GM18499 (cell line): ENCODE results near the gene EYS.
"Not testable (repeated sequence)": the region's sequence is repeated elsewhere in the genome, so short reads cannot be mapped to it uniquely, and the experiment has no call there.

Experiments
- ATAC-seq: cut with Tn5 transposase; IDR thresholded peaks from one replicate; pipeline ENCODE4 v1.9.1; 2021; ENCODE audit warnings: moderate number of reproducible peaks; ENCODE audit not compliant: insufficient read depth, unreplicated experiment

The EYS gene

DNA sequence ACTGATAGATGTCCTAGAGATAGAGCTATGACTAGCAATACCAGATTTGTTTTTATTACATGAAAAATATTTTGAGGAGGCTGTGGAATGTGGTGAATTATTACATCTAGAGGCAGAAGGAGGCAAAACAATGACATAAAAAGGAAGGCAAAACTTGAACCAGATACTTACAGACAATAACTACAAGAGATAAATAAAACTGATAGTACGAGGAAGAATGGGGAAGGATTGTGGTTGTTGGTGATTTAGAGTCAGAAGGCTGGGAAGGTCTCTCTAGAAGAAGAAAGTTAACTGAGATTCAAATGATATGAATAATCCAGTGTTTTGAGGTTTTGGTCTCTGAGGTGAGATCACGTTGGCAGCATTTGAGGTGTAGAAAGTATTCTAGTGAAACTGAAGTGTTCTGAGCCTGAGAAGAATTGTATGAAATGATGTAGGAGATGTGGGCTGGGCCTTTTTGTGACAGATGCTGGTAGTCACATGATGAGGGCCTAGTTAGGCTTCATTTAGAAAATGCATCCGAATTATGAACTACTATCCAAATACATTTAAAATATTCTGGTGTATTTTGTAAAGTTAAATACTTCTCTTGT, 589.1 kb downstream of the EYS start:
- no peak for ATAC-seq

DNA sequence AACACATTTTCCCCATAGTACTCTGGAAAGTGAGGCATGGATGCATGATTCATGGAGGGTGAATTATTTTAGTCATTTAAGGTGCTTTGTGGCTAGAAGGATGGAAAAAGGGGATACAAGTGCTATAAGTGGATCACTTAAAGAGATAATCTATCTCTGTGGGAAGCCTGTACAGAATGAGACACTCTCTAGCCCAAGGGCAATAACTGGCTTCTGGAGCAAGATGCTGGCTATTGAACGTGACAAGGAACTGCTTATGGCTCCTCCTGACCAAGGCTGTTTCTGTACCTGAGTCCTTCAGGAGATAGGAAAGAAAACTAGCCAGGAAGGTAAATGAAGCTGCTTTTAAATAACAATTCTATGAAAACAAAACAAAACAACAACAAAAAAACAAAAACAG, 590.7 kb downstream of the EYS start:
- ATAC-seq, result no peak

- ATAC-seq, result no peak
Observed at GRCh38 chr6:65113581-65113980, 593.4 kb downstream of the EYS start.

DNA sequence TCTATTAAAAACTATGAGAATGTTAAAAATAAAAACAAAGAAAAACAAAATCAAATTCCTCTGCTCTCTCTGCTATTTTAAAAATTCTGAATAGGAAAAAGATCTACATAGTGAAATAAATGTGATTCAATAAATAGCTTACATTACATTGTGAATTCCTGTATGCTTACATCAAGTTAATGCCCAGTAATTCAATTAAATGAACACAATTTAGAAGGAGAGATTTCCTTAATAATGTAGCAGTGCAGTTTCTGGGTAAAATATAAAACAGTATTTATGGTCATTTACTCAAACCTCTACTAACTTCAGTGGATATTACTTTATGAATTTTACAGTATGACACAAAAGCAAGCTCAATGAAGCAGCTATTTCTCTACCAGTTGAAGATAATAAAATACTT, 594.6 kb downstream of the EYS start:
- ATAC-seq, result no peak

DNA sequence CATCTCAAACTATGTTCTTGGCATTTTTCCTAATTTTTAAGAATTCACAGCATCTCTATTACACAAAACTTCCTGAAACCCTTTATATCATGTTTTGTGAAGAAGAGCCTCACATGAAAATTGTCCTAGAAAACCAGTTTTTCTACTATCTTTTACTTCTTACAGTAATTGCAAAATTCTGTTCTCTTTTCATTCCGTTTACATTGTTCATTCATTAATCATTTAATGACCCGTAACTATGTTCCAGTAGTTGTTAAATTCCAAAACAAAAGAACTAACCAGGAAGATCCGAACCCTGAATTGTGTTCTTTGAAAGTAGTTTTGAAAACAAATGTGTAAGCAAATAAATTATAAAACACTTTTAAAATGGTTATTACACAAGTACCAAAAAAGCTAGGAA, 597.0 kb downstream of the EYS start:
- no peak for ATAC-seq

DNA sequence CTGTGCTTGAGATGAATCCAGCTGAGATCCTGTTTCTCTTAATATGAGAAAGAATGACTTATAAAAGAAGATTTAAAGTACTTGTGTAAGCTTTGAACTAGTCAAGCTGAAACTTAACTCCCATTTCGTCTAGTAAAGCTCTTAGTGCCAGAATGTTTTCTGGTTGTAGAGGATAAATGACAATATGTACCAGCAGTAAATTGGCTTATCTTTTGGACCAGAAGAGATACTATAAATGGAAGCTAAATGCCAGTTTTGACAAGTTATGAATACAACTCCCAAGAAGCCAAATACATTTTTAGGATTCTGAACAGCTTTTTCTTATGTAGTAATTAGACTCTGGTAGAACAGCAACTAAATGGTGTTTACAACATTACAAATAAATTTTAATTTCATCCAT, 608.7 kb downstream of the EYS start:
- ATAC-seq, result no peak

GRCh38 chr6:65091561-65091960, 615.5 kb downstream of the EYS start:
- ATAC-seq, result no peak

DNA sequence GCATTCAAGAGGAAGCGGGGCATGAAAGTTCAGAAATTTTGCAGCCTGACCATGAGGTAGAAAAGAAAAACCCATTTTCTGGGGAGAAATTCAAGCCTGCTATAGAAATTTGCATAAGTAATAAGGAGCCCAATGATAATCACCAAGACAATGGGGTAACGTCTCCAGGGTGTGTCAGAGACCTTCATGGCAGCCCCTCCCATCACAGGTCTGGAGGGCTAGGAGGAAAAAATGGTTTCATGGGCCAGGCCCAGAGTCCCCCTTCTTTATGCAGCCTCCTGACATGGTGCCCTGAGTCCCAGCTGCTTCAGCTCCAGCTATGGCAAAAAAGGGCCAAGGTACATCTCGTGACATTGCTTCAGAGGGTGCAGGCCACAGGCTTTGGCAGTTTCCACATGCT, 618.5 kb downstream of the EYS start:
- no peak for ATAC-seq

DNA sequence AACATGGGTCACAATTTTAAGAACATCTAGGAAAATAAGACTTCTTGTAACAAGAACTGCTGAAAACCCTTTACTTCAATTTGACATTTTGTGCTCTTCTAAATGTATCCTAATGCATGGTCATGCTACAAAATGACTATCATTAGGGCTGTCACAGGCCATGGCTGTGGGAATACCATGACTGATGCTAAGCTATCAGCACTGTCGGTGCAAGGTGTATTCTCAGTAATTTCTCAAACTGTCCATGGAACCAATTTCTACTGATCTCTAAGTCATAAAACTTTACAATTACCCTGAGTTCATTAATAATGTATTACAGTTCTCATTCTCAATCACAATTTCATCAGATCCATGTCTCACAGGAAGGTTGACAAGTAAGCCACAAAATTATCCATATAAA, 625.3 kb downstream of the EYS start:
- no peak for ATAC-seq

GRCh38 chr6:65075705-65076230, 631.3 kb downstream of the EYS start:
- ATAC-seq, result no peak

GRCh38 chr6:65072500-65072899, 634.5 kb downstream of the EYS start:
- no peak for ATAC-seq

GRCh38 chr6:65071480-65071879, 635.5 kb downstream of the EYS start:
- no peak for ATAC-seq

DNA sequence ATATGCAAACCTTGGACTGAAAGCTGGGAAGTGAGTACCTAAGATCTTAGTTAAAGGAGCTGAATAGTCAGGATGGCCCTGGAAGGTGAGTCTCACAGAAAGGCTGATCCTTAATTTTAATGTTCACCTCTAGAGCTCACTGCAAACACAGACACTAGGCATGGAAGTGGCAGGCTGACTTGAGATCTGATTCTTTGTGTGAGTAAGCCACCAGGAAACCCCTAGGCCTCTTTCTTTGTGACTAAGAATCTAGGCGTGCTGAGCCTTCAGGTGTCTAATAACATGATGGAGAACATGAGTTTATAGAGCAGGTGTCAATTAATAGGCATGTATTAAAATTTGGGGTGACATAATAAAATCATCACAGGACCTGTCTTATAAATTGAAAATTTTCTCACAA, 642.2 kb downstream of the EYS start:
- ATAC-seq, result no peak

GRCh38 chr6:65059568-65059967, 647.5 kb downstream of the EYS start:
- no peak for ATAC-seq

DNA sequence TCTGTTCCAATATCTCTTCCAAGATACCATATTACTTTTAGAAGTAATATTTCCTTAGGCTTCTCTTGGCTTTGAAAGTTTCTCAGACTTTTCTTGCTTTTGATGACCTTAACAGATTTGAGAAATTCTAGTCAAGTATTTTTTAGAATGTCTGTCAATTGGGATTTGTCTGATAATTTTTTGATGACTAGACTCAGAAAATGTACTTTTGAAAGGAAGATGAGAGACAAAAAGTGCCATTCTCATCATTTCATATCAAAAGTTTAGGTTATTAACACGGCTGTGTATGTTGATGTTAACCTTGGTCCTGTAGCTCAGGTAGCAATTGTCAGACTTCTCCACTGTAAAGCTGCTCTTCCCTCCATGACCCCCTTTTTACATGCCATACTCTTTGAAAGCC, 651.5 kb downstream of the EYS start:
- no peak for ATAC-seq

DNA sequence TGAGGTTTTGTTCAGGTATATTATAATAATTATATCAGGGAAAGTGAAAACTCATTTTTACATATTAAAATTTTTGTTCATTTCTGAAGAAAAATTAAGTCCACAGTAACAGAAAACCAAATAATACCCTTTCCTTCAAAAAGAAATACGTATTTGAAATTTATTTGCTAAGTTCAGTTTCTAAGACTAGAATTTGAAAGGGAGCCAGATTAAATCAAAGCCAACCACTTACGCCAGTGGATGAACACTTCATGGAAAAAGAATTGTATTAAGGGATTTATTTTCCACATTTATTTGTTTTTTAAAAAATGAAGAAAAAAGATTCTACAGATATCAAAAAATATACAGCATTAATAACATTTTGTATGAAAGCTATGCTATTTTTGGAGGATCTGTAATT, 654.4 kb downstream of the EYS start:
- no peak for ATAC-seq

GRCh38 chr6:65045801-65046200, 661.2 kb downstream of the EYS start:
- ATAC-seq, result no peak

DNA sequence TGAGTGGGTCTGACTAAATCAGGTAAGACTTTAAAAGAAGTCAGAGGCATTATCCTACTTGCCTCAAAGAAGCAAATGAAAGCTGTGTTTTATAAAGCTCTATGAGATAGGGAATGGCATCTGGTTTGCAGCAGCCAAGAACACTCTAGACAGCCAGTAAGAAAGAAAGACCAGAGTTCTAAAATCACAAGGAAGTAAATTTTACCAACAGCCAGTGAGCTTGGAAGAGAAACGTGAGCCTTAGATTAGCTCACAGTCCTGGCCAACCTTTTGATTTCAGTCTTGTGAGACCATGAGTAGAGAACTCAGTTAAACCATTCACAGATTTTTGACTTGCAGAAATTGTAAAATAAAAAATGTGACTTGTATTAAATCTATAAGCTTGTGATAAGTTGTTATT, 693.0 kb downstream of the EYS start:
- no peak for ATAC-seq

DNA sequence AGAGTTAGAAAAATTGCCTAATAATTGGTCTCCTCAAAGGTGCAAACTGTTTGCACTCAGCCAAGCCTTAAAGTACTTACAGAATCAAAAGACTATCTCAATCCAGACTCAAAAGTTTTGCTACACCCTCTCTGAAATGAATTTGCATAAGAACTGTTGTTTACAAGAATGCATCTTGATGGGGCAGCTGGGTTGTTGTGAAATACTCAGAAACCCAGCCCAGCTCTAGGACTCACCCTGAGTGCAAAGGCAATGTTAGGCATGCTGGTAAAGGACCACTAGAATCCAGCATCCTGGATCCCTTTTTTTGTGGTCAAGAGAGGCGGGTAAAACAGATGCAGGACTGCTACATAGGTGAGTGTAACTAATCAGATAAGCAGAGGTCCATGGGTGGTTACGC, 700.2 kb downstream of the EYS start:
- no peak for ATAC-seq

DNA sequence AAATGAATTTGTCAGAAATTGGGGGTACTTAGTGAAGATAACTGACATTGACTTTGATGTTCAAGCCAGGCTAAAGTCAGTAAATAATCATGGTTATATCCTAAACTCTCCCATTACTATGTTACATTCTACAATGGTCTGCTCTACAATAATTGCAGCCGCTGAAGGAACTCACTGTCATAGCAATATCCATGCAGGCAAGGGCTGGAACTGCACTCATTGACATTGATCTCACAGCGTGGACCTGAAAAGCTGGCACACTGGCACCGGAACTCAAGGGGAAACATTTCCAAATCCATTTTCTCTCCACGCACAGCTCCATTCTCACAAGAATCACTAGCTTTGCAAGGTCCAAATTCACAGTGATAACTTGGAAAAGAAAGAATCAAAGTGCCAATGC, 702.7 kb downstream of the EYS start:
- ATAC-seq, result no peak

GRCh38 chr6:65002882-65003281, 704.1 kb downstream of the EYS start:
- ATAC-seq, result not testable (repeated sequence)

DNA sequence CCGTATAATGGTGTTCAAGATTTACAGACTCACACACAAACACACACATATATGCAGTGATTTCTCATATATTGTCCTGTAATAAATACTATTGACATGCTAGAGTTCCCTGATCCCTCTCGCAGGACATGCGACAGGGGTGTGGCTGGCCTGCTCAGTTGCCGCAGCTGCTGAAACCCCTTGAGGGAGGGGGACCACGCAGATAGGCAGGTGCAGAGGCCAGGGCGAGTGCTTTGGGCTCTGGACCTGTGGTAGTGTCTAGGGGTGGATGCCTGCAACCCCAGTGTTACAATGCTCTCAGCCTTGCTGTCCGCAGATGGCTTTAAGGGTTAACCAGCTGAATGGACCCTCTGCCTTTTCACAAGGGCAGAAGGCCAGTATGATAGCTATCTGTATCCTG, 706.2 kb downstream of the EYS start:
- ATAC-seq, result no peak

DNA sequence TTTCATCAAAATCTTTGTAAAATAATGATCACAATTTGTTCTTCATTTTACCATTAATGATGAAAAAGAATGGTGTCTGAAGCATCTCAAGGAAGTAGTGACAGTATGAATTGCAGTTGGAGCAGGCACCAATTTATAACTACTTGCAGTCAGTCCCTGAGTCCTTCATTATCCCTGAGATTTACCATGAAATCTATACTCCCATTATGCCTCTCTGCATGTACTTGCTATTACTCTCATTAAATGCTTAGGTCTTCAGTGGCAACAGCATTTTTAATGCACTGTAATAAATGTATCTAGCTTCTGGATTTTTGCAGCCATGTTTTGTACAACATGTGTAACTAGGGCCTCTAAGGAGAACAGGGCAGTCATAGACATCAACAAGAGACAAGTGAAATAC, 708.8 kb downstream of the EYS start:
- no peak for ATAC-seq
